ENCODE measurements around the gene GAREM1.

GAREM1 gene

DNA sequence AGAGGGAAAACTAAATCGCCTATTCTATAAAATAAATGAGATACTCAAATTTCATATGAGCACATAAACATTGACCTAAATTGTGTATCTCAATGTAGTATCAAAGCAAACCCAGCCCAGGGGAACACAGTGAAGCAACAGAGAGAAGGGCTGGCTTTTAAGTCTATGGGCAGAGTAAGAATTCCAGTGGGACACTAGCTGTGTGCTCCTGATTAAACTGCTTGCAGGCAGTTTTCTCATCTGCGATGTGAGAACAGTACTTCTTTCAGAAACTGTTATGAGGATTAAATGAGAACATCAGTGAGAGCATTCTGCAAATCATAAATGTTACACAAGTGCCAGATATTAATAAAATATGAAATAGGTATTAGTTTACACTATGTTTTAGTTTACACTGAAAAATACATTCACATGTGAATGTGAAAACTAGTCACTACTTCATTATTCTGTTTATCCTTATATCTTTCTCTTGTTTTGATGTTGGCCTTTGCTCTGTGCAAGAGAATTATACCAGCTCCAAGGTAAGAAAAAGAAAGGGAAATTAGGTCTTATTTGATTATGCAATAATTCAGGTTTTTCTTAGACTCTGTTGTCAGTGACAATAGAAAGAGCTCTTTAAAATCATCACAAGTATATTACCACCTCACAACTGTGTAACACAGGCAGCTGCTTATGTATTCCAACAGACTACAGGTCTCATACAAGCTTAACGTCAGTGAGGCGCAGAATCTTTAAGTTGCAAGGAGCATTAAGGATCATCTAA is 47.5 kb downstream of the GAREM1 start:
- DNase-seq, result no peak

DNA sequence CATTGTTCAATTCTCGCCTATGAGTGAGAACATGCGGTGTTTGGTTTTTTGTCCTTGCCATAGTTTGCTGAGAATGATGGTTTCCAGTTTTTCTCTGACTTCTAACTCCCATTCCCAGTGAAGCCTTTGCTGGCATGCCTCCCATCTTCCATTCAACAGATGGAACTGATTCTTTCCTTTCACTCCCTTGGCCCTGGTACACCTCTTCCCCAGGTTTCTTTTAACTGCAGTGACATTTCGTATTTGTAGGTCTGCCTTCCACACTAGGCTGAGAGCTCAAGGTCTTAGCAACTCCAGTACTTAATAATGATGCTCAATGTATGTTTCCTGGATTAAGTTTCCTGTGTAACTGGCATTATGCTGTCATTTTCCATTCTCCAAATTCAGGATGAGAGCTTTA is 48.5 kb downstream of the GAREM1 start:
- DNase-seq, result no peak

DNA sequence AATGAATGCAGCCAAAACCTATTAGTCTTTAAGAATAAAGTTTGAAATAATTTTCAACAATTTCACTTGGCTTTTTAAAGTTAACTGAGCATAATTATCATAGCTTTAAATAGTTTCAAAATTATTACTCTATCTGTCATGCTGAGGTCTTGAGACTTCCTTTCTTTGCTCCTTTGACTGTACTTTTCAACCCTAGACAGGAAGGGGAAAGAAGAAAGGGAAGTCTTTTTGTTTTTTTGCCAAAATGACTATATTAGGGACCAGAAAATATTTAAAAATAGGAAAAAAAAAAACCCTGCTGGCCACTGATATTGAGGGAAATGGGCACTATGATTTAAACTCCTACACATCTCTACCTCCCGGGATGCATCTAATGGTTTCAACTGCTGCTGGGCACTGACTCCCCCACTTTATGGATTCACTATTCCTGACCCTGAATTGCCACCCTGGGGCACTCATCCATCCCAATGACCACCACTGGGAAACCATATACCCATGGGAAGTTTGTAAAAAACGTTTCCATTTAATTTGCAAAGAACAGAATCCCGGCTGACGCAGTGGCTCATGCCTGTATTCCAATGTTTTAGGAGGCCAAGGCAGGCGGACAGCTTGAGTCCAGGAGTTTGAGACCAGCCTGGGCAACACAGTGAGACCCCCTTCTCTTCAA is 50.5 kb downstream of the GAREM1 start:
- no peak for DNase-seq

DNA sequence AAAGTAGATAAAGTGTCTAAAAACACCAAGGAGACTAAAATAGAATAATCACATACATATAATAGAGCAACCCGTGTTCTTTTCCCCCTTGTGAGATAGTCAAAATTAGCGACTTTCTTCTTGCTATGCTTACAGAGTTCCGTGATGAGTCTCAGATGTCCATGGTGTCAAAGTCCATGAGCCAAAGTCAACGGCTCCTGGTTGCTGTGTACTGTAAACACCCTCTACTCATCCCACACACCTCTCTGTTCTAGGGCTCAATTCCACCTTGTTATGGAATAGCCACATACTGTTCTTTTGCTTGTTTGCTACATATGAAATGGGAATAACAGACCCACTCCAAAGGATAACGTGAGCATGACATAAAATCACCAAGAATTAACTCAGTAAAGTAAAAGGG is 52.5 kb downstream of the GAREM1 start:
- no peak for DNase-seq

DNA sequence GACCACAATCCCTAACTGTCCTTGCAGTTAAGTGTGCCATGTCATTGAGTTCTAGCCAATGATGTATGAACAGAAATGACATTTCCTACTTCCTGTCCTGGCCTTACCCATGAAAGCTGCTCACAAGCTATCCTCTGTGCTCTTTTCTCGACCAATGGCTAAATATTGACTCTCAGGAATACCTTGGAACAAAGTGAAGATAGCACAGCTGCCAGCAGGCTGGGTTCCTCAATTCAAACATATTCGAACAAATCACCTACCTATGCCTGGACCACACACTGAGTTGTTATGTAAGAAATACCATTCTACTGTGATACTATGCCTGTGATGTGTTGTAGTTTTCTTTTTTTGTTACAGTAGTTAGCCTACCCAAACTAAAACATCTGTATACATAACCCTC is 65.1 kb downstream of the GAREM1 start:
- no peak for DNase-seq

DNA sequence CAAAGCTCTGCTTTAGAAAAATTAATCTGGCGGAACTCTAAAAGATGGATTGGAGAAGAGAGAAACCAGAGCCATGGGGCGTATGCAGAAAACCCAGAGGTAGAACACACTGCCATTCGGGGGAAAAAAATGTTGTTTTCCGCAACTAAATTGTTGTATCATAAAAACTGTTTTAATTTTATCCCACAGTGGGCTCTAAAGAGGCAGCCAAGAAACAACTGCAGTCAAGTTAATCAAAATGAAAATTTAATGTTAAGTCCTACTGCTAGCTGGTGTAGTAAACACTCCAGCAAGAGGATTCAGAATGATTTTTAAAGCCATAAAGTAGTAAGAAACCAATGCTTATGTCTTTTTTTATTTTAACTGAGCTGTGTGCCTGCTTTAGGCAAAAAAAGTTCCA is 69.1 kb downstream of the GAREM1 start:
- DNase-seq, result no peak

DNA sequence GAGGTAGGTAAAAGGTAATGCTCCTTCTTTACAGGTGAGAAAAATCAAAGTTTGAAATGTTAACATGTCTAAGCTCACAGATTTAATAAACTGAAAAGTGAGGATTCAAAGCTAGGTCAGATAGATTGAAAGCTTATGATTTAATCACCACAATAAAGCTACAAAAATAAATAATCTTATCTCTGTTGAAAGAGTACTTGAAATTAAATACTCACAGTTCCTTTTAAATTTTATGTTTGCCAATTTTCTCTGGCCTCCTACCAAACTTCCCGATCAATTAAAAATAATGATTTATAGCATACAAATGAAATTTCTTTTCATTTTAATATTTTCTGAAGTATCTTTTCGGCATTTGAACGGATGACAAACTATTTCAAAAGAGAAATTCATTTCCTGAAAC is 77.3 kb downstream of the GAREM1 start:
- no peak for DNase-seq

DNA sequence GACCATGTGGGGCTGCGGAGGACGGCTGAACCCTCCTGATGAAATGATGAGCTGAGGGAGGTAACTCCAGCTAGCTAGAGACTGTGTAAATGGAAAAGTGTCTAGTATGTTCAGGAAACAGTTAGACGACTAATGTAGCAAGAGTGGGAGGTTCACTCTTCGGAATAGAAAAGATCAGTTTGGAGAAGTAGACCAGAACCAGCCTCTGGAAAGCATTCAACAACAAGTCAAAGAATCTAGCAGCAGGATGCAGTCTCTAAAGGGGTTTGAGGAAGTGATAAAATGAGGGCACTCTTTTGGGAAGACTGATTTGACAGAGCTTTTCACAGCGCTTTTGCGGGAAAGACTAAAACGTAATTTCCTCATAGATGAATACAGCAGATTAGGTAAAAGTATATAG is 79.6 kb downstream of the GAREM1 start:
- DNase-seq, result no peak

DNA sequence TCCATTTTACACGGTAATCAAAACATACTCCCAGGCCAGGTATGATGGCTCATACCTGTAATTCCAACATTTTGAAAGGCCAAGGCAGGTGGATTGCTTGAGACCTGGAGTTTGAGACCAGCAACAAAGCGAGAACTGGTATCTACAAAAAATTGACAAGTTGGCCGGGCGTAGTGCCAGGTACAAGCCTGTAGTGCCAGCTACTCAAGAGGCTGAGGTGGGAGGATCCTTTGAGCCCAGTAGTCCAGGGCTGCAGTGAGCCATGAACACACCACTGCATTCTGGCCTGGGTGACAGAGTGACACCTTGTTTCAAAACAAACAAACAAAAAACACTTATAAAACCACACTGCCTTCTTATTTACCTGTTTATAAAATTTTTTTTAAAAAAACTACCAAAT is 80.8 kb downstream of the GAREM1 start:
- no peak for DNase-seq

DNA sequence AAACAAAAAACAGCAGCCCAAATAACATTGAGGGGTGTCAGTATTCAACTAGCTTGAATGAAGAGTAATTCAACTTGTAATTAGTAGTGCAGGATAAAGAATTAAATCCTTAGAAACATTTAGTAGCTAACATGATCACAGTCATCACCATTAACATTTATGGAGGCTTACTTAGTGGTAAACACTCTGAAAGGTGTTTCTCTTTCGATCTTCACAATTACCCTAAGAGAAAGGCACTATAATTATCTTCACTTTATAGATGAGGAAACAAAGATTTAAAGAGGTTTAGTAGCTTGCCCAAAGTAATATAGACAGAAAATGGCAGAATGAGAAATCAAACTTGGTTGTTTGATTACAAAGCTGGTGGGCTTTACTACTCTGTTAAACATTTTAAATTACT is 81.5 kb downstream of the GAREM1 start:
- no peak for DNase-seq

DNA sequence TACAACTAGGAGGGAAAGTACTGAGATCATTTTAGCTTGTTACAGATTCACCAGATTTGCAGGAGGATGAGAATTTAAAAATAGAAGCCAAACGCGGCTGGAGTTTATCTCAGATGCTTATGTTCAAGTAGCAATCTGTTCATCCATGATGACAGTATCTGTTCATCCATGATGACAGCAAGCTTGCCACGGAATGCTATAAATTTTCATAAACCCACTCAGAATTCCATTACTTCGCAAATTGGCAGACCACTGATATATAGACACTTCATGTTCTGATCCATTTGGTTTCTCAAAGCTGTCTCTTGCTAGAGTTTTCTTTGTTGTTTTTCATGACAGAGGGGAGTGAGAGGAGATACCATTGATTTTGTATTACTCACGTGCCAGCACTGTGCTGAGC is 84.2 kb downstream of the GAREM1 start:
- peak; percentile 40 to 78 for DNase-seq

DNA sequence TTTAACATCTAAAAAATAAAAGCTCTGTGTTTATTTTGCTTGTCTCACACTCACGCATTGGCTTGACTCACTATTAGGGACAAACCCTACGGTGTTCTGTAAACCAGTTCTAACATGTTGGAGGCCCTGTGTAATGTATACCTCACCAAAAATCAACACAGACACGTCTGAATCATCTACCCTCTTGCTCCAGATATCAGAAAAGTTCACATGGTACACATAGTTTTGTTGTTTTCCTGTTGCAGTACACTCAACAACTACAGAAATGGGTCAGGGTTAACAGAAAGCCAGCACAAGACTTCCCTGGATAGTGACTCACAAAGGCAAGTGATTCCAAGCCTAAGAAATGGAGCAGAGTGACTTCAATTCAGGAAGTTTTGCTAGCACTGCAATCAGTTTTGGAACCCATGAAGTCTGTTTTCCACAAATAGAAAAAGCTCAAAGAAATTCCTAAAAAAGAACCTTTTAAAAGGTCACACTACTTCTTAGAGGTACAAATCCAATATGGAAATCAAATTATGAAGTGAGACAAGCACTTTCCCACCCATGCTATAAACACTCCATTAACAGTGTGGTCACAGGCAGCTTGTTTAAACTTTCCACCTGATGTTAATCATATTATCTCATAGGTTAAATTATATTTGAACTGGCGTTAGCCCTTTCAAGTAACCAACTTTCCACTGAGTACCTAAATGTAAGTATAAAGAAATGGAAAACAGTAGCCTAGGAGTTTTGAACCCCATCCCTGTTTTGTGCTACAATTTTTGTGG is 87.4 kb downstream of the GAREM1 start:
- DNase-seq, result no peak

DNA sequence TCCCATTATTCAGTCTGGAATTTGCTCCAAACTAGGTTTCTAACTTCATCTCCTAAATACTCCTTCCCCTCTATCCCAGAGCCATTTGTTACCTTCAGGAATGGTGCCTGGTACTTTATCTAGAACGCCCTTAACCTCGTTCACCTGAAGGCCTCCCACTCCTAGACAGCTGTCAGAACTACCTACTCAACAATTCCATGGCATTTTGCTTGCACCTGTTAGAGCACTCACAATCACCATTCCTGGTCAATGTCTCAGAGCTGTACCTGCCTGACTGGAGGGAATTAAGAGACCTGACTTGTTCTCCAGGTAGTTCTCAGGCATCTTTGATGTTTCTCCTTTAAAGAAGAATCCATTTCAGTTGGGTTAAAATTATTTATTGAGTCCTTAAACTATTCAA is 88.9 kb downstream of the GAREM1 start:
- DNase-seq, result no peak

DNA sequence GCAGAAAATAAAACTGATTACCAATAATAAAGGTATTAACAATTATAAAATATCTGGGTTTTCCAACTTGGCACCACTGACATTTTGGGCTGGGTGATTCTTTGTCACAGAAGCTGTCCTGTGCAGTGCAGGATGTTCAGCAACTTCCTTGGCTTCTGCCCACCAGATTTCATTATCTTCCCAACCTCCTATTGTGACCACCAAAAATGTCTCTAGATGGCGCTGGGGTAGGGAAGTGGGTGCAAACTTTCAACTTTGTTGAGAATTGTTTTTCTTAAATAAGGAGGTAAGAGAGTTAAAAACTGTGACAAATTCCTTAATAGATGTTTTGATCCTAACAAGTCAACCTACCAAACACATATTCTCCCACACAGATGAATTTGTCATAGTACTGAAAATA is 90.1 kb downstream of the GAREM1 start:
- no peak for DNase-seq

DNA sequence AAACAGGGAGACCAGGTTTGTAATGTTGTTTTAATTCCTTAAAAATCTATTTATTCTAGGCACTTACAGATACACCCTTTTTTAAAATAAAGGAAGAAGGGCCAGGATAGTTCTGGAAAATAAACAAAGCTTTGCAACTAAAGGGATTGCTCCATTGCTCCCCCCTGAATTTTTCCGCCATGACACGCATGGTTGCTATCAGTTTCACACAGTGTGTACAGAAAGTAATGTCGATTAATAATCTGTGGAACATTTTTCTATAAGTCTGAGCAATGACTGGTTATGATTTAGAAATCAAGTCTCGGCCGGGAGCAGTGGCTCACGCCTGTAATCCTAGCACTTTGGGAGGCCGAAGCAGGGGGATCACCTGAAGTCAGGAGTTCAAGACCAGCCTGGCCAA is 90.8 kb downstream of the GAREM1 start:
- DNase-seq, result no peak

DNA sequence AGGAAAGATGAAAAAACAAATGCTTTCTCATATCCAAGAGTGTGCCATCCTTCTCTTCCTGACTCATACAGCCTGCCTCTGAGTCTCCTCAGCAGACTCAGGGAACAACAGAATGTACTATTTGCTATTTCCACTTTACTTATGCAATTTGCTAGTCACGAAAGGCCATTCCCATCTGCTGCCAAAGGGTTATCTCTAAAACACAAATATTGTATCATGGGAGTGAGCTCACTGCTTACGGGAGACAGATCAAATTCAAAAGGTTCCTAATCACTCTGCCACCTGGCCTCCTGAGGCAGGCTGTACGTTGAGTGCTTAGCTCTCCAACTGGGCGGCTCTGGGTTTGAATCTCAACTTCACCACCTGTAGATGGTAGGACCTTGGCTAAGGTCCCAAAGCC is 92.0 kb downstream of the GAREM1 start:
- peak; percentile 49 to 80 for DNase-seq

DNA sequence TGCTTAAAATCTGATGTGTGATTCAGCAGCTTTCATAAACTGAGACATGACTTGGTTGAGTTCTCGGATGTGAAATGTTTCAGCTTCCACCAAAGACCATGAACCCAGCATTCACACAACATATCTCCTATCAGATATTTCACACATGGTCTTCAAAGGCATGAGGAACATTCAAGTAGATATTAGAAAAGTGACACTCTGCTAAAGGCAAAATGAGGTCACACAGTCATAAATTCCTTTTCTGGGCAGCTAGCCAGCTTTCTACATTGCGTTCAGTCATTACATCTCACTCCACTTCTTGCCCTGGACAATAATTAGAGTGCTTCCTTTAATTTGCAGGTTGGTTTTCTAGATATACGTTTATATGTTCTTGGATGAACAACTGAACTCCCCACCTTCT is 96.7 kb downstream of the GAREM1 start:
- peak; percentile 16 to 68 for DNase-seq

DNA sequence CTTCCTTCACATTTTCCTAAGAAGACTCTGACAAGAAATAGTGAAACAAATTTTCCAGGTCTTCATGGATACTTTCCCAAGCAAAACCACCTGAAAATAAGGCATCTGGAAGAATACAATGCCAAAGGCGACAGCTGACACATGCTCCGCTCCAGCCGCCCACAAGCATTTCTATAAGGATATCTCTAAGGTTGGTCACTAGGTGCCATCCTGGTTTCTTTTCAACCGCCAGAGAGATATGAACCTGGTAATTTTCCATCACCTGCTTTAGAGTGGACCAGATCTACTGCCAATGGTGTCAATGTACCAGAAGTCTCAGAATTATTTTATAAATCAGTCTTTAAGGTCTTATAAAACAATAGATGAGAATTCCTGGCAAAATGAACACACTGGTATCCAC is 97.2 kb downstream of the GAREM1 start:
- DNase-seq, result no peak

DNA sequence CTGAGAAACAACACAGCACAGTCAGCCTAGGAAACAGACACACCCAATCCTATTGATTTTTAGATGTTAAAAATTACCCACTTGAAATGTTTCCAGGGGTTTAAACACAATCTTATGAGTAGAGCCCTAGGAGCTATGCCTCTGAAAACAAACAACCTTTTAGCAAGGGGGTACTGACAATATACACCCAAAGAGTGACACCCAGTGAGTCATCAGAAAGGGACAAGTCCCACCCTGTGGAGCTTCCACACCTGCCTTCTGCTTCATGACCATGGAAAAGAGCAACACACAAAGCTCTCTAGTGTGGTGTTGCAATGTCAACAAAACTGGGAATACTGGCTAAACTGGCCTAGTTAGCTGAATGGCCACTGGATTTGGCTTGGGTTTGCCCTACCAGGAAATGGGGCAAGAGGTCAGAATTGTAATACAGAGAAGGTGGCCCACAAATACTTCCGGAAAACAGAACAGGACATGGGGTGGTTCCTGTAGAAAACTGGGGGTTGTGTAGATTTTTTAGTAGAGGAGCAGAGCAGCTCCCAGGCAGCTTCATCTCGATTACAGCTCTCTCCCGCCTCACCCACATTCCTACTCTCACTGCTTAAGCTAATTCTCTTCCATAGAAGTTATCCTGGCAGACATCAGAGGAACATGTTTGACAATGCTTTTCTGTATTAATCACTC is 98.2 kb downstream of the GAREM1 start:
- DNase-seq, result no peak

DNA sequence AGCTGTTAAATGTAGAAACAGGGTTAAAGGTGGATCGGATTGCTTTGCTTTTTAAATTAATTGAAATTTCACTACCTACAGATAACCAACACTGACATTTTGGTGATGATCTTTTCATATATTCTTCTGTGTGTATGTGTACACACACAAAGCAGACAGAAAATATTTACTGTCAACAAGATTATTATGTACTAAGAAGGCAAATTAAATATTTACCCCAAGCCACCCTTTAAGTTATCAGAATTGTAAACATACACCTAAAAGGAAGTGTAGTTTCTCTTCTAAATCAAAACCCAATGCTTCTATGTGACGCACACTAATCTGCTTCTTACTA is 98.7 kb downstream of the GAREM1 start:
- DNase-seq, result no peak

DNA sequence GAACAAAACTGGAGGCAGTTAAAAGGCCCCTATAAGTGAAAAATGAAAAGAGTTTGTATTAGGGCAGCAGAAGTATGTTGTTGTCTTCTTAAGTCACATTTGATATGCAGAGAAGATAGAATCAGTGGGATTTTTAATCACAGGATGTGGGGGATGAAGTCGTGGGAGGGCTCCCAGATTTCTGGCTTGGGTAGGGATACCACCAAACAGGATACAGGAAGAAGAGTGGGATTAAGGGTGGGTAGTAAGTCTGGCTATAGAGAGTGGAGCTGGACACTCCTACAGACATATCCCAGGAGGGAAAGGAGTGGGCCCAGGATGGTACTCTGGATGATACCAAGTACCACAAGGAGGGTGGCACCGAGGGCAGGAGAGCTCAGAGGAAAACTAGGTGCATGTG is 99.3 kb downstream of the GAREM1 start:
- no peak for DNase-seq

DNA sequence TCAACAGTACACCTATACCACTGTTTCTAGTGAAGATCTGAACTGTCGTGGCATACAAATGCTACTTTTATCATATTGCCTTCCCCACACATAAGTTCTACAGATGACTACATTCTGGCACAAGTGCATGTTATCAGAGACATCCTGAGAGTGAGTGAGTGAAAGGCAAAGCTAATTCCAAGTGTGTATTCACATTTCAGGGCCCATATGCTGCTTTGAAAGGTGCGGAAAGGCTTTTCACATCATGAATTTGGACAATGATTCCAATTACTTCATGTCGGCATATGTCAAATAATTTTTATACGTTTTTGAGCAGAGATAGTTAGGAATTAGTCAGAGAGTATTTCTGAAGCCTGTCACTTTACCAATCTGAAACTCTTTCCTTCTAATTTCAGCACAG is 101.7 kb downstream of the GAREM1 start:
- peak in 1 of 2 experiments; percentile 54 for DNase-seq

DNA sequence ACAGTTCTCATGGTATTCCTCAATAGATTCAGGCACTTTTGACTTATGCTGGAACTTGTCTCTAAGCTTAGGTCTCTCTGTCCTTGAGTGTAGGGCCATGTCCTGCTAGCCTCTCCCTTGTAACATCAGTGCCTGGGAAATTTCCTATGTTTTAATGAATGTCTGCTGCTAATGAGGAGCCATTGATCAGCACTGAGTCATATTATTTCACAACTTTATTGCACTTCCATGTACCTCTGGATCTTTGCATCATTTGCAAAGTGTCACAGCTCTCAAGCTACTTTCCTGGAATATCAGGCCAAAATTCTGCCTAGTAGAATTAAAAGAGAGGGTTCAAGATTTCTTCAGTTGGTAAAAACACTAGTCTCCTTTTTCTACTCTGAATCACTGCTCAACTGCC is 102.5 kb downstream of the GAREM1 start:
- no peak for DNase-seq

Measured in NCI-H524 (cell line).